ENCODE results near the gene SDC4.

The SDC4 gene

DNA sequence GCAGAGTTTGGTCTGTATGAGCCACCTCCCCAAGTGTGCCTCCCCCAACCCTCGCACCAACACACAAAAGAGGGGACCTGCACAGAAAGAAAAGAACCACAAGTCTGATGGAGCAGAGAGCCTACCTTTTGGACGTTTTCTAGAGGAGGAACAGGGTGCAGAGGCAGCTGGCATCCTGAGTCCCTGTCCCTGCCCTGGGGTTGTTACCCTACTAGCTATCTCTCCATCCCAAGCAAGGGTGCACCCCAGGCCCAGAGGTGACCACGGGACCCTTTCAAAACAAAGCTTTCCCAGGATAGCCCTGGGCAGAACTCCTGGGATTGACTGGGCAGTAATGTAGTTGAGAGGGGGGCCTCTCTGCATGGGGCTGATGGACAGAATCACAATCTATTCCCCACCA lies 30.4 kb downstream of the SDC4 start:
- DNase-seq, result no peak

DNA sequence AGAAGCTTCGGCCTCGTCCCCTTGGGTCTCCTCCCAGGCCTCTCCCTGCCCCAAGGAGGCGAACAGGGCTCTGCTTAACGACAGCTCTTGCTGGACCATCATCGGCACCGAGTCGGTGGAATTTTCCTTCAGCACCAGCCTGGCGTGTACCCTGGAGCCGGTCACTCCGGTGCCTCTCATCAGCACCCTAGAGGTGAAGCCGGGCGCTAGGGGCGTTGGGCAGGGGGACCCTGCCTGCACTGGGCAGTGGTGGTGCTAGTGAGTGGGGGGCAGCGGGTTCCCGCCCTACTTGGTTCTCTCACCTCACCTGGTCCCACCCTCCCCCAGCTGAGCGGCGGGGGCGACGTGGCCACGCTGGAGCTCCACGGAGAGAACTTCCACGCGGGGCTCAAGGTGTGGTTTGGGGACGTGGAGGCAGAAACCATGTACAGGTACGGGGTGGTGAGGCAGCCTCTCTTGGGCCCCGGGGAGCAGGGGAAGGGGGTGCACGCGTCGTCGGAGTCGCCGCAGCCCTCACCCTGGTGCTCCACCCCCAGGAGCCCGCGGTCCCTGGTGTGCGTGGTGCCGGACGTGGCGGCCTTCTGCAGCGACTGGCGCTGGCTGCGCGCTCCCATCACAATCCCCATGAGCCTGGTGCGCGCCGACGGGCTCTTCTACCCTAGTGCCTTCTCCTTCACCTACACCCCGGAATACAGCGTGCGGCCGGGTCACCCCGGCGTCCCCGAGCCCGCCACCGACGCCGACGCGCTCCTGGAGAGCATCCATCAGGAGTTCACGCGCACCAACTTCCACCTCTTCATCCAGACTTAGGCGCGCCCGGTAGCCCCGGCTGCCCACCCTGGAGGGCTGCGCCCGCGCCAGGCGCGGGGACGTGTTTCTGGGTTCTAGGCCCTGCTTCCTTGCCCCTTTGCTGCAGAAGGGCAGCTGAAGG lies 31.8 kb downstream of the SDC4 start:
- DNase-seq, result no peak

DNA sequence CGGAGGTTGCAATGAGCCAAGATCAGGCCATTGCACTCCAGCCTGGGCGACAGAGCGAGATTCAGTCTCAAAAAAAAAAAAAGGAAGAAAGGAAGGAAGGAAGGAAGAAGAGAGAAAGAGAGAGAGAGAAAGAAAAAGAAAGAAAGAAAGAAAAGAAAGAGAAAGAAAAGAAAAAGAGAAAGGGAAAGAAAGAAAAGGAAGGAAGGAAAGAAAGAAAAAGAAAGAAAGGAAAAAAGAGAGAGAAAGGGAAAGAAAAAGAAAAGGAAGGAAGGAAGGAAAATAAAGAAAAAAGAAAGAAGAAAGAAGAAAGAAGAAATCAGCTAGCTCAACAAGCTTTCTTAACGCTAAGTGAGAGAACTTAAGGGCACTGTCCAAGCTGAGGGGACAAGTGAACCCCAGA lies 32.6 kb downstream of the SDC4 start:
- no peak for DNase-seq

GRCh38 chr20:45313943-45314342 lies 34.3 kb downstream of the SDC4 start:
- DNase-seq, result no peak

DNA sequence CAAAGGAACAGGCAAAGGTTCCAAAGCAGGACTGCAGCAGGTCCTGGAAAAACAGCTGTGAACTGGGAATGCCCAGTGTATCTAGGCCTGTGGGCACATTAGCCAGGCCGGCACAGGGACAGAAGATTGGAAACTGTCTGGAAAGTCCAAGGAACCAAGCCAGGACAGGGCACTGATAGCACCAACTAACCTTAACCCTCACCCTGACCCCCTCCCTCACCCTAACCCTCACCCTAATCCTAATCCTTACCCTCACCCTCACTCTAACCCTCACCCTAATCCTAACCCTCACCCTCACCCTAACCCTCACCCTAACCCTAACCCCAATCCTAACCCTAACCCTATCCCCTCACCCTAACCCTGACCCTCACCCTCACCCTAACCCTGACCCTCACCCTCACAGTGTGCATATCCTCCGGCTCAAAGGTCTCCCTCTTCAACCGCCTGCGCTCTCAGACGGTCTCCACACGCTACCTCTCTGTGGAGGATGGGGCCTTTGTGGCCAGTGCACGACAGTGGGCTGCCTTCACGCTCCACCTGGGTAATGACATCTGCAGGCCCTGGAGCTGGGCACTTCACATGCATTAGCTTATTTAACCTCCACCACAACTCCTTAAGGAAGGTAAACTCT lies 35.0 kb downstream of the SDC4 start:
- no peak for DNase-seq

DNA sequence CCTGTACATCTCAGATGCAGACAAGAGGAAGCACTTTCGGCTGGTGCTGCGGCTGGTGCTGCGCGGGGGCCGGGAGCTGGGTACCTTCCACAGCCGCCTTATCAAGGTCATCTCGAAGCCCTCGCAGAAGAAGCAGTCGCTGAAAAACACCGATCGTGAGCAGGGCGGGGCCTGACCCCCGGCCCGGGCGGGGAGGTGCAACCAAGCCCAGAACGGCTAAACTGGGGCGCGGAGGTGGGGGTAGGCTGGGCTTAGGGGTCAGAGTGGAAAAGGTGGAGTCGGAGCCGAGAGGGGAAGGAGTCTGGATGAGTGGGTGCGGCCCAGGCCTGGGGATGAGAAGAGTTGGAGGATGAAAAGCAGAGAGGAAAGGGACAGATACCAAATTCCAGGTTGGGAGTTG lies 36.0 kb downstream of the SDC4 start:
- no peak for DNase-seq

DNA sequence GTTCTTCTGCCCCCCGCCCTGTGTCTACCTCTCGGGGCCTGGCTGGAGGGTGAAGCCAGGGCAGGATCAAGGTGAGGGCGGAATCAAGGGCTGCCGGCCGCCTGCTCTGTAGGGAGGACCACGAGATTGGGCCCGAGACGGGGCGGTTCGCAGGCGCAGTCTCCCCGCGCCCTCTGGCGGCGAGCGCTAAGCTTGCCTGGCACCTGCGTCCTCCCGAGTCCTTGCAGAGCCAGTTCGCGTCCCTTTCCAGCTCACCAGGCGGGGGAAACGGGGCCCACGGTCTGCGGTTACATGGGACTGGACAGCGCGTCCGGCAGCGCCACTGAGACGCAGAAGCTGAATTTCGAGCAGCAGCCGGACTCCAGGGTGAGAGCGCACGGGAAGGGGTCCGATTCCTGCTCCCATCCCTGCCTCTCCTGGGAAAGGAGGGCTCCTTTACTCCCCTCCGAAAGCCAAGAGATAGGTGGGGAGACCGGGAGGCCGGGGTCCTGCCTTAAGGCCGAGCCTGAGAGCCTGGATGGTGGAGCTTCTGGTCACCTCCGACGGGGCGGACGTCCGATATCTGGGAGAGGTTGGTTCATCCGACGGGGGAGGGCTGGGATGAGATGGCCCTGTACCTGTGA lies 36.5 kb downstream of the SDC4 start:
- DNase-seq, result peak; percentile 71

DNA sequence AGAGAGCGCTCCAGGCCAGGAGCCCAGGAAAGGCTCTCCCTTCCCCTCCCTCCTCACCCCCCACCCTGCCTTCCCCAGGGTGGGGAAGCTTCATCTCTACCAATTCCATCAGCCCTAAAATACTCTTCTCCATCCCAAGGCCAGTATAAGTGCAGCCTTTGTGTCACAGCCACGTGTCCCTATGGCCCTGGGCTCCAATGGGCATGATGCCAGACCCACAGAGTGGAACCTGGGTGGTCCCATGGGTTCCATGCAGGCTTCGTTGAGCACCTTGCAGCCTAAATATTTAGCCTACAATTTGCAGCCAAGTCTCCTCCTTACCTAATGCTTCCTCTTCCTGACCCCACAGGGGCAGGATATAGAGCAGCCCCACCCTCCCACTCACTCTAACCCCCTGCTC lies 39.1 kb downstream of the SDC4 start:
- DNase-seq, result no peak

DNA sequence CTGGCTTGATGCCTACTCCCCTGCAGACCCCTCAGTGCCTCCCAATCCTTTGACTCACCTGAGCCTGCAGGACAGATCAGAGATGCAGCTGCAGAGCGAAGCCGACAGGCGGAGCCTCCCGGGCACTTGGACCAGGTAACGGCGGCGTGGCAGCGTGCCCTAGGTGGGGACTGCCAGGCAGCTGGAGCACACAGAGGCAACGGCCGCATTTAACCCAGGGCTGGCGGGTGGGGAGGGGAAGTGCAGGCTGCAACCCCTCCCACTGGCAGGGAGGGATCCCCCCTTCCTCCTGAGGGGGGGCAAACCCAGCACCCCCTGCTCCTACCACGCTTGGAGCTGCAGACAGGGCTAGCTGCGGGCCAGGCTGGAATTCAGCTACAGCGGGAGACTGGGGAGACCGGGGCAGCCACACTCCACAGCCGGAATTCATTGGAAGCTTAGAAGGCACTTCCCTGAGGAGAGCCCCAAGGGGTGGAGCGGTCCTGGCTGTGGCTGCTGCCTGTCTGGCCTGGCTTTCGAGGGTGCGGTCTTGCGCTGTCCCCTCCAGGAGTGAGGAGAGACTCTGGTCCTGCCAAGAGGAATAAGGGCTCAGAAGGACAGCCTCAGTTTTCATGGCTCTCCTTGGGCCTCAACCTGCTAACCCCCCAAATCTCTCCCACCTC lies 40.0 kb downstream of the SDC4 start, which contains the start of gene MATN4:
TSS of gene MATN4 (minus strand) at position 183 of the 662 bp plus-strand sequence. CDS start 2,717 bp downstream, outside the sequence.
- no peak for DNase-seq

DNA sequence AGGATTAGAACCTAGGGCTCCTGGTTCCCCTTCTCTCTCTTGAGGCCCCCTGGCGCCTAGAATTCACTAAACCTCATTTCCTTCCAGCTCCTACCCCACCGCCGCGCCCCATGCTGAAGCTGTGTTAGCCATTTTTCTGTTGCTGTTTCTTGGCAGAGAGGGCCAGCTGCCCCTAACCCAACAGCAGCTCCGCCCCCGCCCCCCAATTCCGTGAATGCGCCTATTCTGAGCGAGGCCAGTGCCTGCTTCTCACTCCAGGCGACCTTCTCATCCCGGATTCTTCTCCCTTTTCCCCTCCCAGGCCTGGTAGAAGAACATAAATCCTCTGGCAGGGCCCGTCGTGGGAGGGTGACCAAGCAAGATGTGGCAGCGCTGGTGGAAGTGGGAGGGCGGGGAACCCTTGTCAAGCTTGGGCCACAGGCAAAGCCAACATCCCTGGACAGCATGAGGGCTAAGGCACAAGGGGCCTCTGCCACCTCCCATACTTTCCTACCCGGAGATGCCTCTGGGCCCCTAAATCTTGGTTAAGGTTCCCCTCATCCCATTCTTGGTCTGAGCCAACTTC lies 41.1 kb downstream of the SDC4 start:
- no peak for DNase-seq

DNA sequence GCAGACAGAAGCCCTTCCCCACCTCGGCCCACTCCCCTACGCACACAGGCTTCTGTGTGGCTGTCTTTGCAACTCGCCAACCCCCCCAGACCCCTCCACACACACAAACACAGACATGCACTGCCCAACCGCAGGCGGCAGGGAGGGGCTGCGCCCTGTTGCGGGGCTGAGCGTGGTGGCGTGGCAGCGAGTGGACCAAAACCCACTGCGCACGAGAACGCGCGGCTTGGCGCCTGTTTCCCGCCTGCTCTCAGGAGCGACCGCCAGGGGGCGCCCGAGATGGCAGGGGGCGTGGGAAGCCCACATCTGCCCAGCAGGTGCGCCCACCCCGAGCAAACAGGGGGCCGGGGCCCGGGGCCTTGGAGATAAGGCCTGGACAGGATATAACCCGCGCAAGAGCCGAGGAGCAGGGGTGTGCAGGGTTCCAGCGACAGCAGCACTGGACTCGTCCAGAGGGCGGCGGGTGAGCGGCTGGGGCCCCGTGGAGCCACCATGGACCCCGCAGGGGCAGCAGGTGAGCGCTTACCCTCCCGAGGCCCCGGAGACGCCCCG lies 41.7 kb downstream of the SDC4 start, which contains the start of gene RBPJL:
TSS of gene RBPJL (plus strand) at position 410 of the 552 bp plus-strand sequence. CDS start at position 493, 83 bp downstream.
- DNase-seq, result peak; percentile 48

GRCh38 chr20:45305262-45305661 lies 43.0 kb downstream of the SDC4 start:
- DNase-seq, result no peak

GRCh38 chr20:45304464-45304999 lies 43.7 kb downstream of the SDC4 start:
- no peak for DNase-seq

DNA sequence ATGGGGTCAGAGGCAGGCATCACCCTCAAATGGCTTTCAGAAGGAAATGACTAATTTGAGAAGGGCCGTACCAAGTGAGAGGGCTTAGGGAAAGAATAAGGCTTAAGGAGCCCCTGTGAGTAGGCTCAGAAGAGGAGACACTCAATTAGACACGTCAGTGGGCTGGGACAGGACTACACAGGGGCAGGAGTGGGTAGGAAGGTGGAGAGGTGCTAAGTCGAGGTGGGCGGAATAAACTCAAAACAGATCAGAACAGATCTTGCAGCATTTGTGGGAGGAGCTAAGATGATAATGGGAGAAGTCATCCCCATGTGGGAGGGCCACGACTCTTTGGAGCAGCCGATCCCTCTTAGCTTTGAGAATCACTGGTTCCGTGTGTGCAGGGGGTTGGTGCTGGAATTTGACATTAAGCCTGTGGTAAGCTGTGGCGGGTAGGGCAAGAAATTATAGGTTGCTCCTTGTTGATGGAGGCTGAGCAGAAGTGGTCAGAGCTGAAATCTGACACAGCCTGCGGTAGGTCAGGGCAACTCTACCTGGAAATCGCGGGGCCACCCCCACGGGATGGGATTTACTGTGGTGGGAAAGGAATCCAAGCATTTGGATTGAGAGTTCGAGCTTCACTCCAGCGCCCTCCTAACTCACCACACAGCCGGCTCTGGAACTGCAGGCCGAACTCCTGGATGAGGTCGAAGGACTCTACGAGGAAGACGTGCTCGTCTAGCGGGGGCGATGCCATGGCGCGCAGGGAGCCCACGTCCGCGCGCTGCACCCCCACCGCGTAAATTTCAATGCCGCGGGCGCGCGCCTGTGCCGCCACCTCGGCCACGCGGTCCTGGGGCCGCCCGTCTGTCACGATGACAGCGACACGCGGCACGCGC lies 44.4 kb downstream of the SDC4 start:
- no peak for DNase-seq

- no peak for DNase-seq
Measured at GRCh38 chr20:45301824-45302271, 46.4 kb downstream of the SDC4 start.

DNA sequence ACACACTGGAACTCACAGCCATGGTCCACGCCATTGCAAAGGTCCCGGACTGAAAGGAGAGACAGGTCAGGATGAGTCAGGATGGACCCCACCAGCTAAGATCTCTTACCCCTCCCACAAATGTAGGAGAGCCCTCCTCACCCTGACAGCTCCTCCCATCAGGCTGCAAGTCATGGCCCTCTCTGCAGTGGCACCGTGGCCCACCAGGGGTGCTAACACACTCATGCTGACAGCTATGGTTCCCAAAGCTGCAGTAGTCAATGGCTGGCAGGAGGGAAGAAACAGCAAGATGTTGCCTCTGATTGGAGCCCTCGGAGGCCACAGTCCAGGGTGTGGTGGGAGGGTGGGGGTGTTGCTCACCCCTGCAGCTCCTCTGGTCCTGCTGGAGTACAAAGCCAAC lies 47.3 kb downstream of the SDC4 start:
- peak; percentile 51 for DNase-seq

DNA sequence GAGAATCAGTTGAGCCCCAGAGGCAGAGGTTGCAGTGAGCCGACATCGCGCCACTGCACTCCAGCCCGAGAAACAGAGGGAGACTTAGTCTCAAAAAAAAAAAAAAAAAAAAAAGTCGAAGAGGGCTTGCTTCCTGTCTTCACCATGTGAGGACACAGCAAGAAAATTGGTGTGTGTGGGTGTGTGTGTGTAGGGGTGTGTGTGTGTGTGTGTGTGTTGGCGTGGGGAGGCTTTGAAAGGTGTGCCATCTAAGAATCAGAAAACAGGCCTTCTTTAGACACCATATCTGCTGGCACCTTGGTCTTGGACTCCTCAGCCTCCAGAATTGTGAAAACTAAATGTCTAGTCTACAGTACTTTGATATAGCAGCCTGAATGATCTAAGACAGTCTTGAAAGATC lies 48.4 kb downstream of the SDC4 start:
- DNase-seq, result no peak

DNA sequence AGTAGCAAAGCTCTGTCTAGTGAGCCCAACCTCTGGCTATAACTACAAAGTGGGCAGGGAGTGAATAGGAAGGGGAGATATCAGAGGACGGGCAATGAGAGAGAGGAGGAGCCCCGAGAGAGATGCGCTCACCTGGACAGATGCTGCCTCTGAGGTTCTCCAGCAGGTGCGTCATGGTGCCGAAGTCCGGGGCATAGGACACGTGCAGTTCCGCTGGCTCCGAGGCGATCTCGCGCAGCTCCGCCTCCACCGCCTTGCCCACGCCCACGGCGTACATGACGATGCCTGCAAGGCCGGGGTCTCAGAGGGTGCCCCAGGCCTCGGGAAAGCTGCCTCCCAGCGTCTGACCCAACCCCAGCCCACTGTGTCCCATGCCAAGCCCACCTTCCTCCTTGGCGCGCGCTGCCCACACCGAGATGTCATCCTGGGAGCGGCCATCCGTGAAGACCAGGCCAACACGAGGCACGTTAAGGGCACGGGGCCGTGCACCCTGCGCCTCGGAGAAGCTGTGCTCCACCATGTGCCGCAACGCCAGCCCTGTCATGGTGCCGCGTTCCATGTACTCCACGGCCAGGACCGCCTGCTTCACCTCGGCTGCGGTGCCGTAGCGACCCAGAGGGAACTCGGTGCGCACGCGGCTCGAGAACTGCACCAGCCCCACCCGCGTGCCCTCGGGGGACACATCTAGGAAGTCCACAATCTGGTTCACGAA lies 50.3 kb downstream of the SDC4 start:
- DNase-seq, result no peak

DNA sequence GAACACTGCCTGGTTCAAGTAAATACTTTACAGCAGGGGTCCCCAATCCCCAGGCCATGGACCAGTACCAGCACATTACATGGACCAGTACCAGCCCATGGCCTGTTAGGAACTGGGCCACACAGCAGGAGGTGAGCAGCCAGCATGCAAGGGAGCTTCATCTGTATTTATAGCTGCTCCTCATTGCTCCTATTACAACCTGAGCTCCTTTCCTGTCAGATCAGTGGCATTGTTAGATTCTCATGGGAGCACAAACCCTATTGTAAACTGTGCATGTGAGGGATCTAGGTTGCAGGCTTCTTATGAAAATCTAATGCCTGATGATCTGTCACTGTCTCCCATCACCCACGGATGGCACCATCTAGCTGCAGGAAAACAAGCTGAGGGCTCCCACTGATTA lies 53.6 kb downstream of the SDC4 start:
- no peak for DNase-seq

DNA sequence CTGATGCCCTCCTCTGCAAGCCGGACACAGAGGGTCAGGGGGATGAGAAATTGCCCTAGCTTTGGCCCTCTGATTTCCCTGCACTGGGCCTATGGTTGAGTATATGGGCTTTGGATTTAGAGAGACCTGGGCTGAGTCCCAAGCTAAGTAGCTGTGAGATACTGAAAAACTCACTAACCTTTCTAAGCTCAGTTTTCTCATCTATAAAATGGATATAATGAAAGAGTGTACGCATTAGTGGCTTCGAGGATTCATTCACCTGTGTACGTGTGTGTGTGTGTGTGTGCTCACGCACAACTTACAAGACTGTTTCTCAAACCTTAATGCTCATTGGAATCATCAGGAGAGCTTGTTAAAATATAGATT lies 54.2 kb downstream of the SDC4 start:
- no peak for DNase-seq

Measured in activated naive CD4-positive, alpha-beta T cell treated with anti-CD3 and anti-CD28 coated beads, Interleukin-2, amount 50 U/mL, for 16 hours (primary cell).